Nephron (organoid): ENCODE measurements around the gene PARPBP.
"Not testable (repeated sequence)": the region's sequence is repeated elsewhere in the genome, so short reads cannot be mapped to it uniquely, and the experiment has no call there.

ENCODE experiments used
- H3K27ac Mint-ChIP-seq, 3 experiments: 2 replicates each; pipeline ENCODE4 v1.8.0; 2020; ENCODE audit warnings: mixed read lengths in 3 of 3, mild to moderate bottlenecking in 2 of 3, moderate library complexity in 1 of 3
- H3K27me3 Mint-ChIP-seq: 2 replicates; pipeline ENCODE4 v1.8.0; 2021; ENCODE audit warnings: low read depth, mild to moderate bottlenecking, moderate library complexity, mixed read lengths
- H3K36me3 Mint-ChIP-seq: 2 replicates; pipeline ENCODE4 v1.8.0; 2020; ENCODE audit warnings: low read depth, mixed read lengths
- H3K4me1 Mint-ChIP-seq: 2 replicates; pipeline ENCODE4 v1.8.0; 2020; ENCODE audit warnings: mixed read lengths
- H3K4me3 Mint-ChIP-seq, 3 experiments: 2 replicates each; pipeline ENCODE4 v1.8.0; 2020; ENCODE audit warnings: mild to moderate bottlenecking in 3 of 3, mixed read lengths in 3 of 3, moderate library complexity in 2 of 3
- H3K9me3 Mint-ChIP-seq: 2 replicates; pipeline ENCODE4 v1.8.0; 2020; ENCODE audit warnings: mixed read lengths
- TF ChIP-seq, protein P1 (sequence below), 3 experiments: fragments of 200-600 bp; sonication (generic); IDR thresholded peaks; one replicate each; pipeline ENCODE4 v1.5.0; 2021; ENCODE audit warnings: antibody characterized with exemption in 3 of 3; ENCODE audit not compliant: unreplicated experiment in 3 of 3

Gene PARPBP

GRCh38 chr12:102118874-102119273, 1.1 kb upstream of the PARPBP start:
- TF ChIP-seq, protein P1, sequence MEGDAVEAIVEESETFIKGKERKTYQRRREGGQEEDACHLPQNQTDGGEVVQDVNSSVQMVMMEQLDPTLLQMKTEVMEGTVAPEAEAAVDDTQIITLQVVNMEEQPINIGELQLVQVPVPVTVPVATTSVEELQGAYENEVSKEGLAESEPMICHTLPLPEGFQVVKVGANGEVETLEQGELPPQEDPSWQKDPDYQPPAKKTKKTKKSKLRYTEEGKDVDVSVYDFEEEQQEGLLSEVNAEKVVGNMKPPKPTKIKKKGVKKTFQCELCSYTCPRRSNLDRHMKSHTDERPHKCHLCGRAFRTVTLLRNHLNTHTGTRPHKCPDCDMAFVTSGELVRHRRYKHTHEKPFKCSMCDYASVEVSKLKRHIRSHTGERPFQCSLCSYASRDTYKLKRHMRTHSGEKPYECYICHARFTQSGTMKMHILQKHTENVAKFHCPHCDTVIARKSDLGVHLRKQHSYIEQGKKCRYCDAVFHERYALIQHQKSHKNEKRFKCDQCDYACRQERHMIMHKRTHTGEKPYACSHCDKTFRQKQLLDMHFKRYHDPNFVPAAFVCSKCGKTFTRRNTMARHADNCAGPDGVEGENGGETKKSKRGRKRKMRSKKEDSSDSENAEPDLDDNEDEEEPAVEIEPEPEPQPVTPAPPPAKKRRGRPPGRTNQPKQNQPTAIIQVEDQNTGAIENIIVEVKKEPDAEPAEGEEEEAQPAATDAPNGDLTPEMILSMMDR (IDR thresholded peaks at IDR 0.05; ENCODE audit: unreplicated experiment in 3 of 3) = no peak
- peak overlapping the region; percentile 86 to 91 (median 90) for H3K4me3 Mint-ChIP-seq
- peak overlapping the region; percentile 67 to 93 (median 84) for H3K27ac Mint-ChIP-seq
- no peaks in the 10 kb centered on the region for H3K9me3 Mint-ChIP-seq
- peaks cover 9% of the 10 kb centered on the region for H3K4me1 Mint-ChIP-seq
- peaks cover 14% of the 10 kb centered on the region for H3K36me3 Mint-ChIP-seq
- no peaks in the 10 kb centered on the region for H3K27me3 Mint-ChIP-seq

DNA sequence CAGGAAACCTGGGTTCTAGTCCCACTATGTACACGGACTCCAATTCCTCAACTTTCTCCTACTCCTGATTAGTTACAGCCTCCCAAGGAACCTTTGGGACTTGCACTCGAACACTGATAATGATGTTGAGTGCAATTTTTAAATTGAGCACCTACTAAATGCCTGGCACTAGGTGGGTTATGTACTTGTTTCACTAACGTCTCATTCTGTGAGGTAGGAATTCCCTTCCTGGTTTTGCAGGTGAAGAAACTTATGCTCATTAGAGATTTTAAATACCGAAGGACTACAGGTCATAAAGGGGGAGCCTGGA, 536 bp downstream of the PARPBP start:
- peaks cover 9% of the 10 kb centered on the region for H3K4me1 Mint-ChIP-seq
- H3K9me3 Mint-ChIP-seq = no peaks in the 10 kb centered on the region
- H3K27me3 Mint-ChIP-seq = no peaks in the 10 kb centered on the region
- TF ChIP-seq, protein P1 (IDR thresholded peaks at IDR 0.05; ENCODE audit: unreplicated experiment in 3 of 3) = no peak
- H3K27ac Mint-ChIP-seq = peak overlapping the region; percentile 84 to 93 (median 93)
- peak overlapping the region; percentile 86 to 91 (median 90) for H3K4me3 Mint-ChIP-seq
- peaks cover 24% of the 10 kb centered on the region for H3K36me3 Mint-ChIP-seq

GRCh38 chr12:102120886-102121285, 903 bp downstream of the PARPBP start:
- Mint-ChIP-seq H3K4me3 (peak overlapping the region; percentile 86 to 91 (median 90)), H3K36me3 (peaks cover 27% of the 10 kb centered on the region), H3K4me1 (peaks cover 9% of the 10 kb centered on the region), H3K27me3 (no peaks in the 10 kb centered on the region), H3K27ac (peak overlapping the region; percentile 84 to 93 (median 93)), H3K9me3 (no peaks in the 10 kb centered on the region)
- TF ChIP-seq, protein P1 (IDR thresholded peaks at IDR 0.05; ENCODE audit: unreplicated experiment in 3 of 3) = no peak

DNA sequence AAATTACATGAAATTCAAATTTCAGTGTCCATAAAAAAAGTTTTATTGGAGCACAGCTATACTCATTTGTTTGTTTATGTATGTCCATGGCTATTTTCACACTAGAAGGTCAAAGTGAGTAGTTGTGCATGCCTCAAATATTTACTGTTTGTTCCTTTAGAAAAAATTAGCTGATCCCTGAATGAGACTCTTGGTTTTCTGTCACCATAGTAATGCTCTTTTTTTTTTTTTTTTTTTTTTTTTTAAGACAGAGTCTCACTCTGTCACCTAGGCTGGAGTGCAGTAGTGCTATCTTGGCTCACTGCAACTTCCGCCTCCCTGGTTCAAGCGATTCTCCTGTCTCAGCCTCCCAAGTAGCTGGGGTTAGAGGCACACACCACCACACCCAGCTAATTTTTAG, 1.3 kb downstream of the PARPBP start:
- peaks cover 27% of the 10 kb centered on the region for H3K36me3 Mint-ChIP-seq
- H3K9me3 Mint-ChIP-seq, H3K27ac Mint-ChIP-seq, H3K27me3 Mint-ChIP-seq, H3K4me1 Mint-ChIP-seq: not testable (repeated sequence)
- H3K4me3 Mint-ChIP-seq = peak overlapping the region; percentile 86 to 91 (median 90)

- peaks cover 82% of the 10 kb centered on the region for H3K36me3 Mint-ChIP-seq
- not testable (repeated sequence) for H3K4me3 Mint-ChIP-seq, H3K4me1 Mint-ChIP-seq, H3K27ac Mint-ChIP-seq, H3K27me3 Mint-ChIP-seq
- peaks cover 18% of the 10 kb centered on the region for H3K9me3 Mint-ChIP-seq
Measured at GRCh38 chr12:102130720-102131119, 10.7 kb downstream of the PARPBP start.

- not testable (repeated sequence) for H3K27me3 Mint-ChIP-seq, H3K4me1 Mint-ChIP-seq, H3K27ac Mint-ChIP-seq, H3K4me3 Mint-ChIP-seq
- Mint-ChIP-seq H3K9me3 (peaks cover 18% of the 10 kb centered on the region), H3K36me3 (peaks cover 82% of the 10 kb centered on the region)
Measured at GRCh38 chr12:102131442-102131841, 11.5 kb downstream of the PARPBP start.

GRCh38 chr12:102137619-102138018, 17.6 kb downstream of the PARPBP start:
- H3K4me3 Mint-ChIP-seq, H3K4me1 Mint-ChIP-seq, H3K27ac Mint-ChIP-seq, H3K27me3 Mint-ChIP-seq: not testable (repeated sequence)
- Mint-ChIP-seq H3K36me3 (peaks cover 94% of the 10 kb centered on the region), H3K9me3 (peaks cover 37% of the 10 kb centered on the region)

GRCh38 chr12:102142866-102143373, 22.9 kb downstream of the PARPBP start:
- not testable (repeated sequence) for H3K27me3 Mint-ChIP-seq, H3K27ac Mint-ChIP-seq, H3K4me1 Mint-ChIP-seq, H3K4me3 Mint-ChIP-seq
- peaks cover 79% of the 10 kb centered on the region for H3K36me3 Mint-ChIP-seq
- peaks cover 32% of the 10 kb centered on the region for H3K9me3 Mint-ChIP-seq

GRCh38 chr12:102144221-102144620, 24.2 kb downstream of the PARPBP start:
- Mint-ChIP-seq H3K9me3 (peaks cover 26% of the 10 kb centered on the region), H3K36me3 (peaks cover 69% of the 10 kb centered on the region), H3K4me3 (no peak overlapping the region), H3K4me1 (no peaks in the 10 kb centered on the region), H3K27me3 (no peaks in the 10 kb centered on the region), H3K27ac (no peak overlapping the region)
- TF ChIP-seq, protein P1 (IDR thresholded peaks at IDR 0.05; ENCODE audit: unreplicated experiment in 3 of 3) = no peak

GRCh38 chr12:102147062-102147587, 27.1 kb downstream of the PARPBP start:
- H3K9me3 Mint-ChIP-seq, H3K27me3 Mint-ChIP-seq, H3K27ac Mint-ChIP-seq, H3K4me3 Mint-ChIP-seq, H3K4me1 Mint-ChIP-seq: not testable (repeated sequence)
- H3K36me3 Mint-ChIP-seq = peaks cover 46% of the 10 kb centered on the region

- not testable (repeated sequence) for H3K4me3 Mint-ChIP-seq, H3K27ac Mint-ChIP-seq, H3K4me1 Mint-ChIP-seq, H3K27me3 Mint-ChIP-seq, H3K9me3 Mint-ChIP-seq
- H3K36me3 Mint-ChIP-seq = peaks cover 19% of the 10 kb centered on the region
Measured at GRCh38 chr12:102155206-102155605, 35.2 kb downstream of the PARPBP start.
